GM23338 (cell line): ENCODE results near the gene ATIC. TPM values are rescaled to one million over a fixed set of nuclear protein-coding genes. Genes with fewer than 3 reads are reported as not detected.

ENCODE experiments used
- CREB1 ChIP-seq: fragments of 250-450 bp; sonication (Bioruptor Pico); IDR thresholded peaks from 2 replicates; pipeline ENCODE4 v1.5.0; 2020; ENCODE audit warnings: low read depth, mild to moderate bottlenecking, moderate library complexity
- CTCF ChIP-seq, 2 experiments: fragments of 200-600 bp in 1 of 2; sonication (generic) in 1 of 2; conservative IDR thresholded peaks; 2 replicates each; pipeline versions ENCODE4 v1.5.1 to v1.6.1; 2016 to 2017; ENCODE audit warnings: antibody characterized with exemption in 2 of 2, low read depth in 2 of 2, mild to moderate bottlenecking in 2 of 2, moderate library complexity in 1 of 2
- EZH2phosphoT487 ChIP-seq: fragments of 200-600 bp; sonication (generic); IDR thresholded peaks from one replicate; pipeline ENCODE4 v1.8.1; 2018; ENCODE audit warnings: antibody characterized with exemption; ENCODE audit not compliant: unreplicated experiment
- JUNB ChIP-seq: IDR thresholded peaks from one replicate; pipeline ENCODE4 v1.6.1; 2016; ENCODE audit warnings: antibody characterized with exemption; ENCODE audit not compliant: unreplicated experiment
- NANOG ChIP-seq: IDR thresholded peaks from 2 replicates; pipeline ENCODE4 v1.6.1; 2016; ENCODE audit warnings: antibody characterized with exemption, borderline replicate concordance
- REST ChIP-seq: IDR thresholded peaks from one replicate; pipeline ENCODE4 v1.6.1; 2018; ENCODE audit warnings: antibody characterized with exemption; ENCODE audit not compliant: unreplicated experiment
- STAT1 ChIP-seq: IDR thresholded peaks from one replicate; pipeline ENCODE4 v1.6.1; 2016; ENCODE audit warnings: antibody characterized with exemption; ENCODE audit not compliant: unreplicated experiment
- ZNF114 ChIP-seq: fragments of 250-450 bp; sonication (Bioruptor Pico); IDR thresholded peaks from 2 replicates; pipeline ENCODE4 v1.5.0; 2020; ENCODE audit warnings: mild to moderate bottlenecking, moderate library complexity
- ZNF331 ChIP-seq: fragments of 250-450 bp; sonication (Bioruptor Pico); IDR thresholded peaks from 2 replicates; pipeline ENCODE4 v1.5.0; 2020; ENCODE audit warnings: low read depth, mild to moderate bottlenecking, moderate library complexity
- polyA plus RNA-seq: library from polyadenylated mRNA; unstranded; fragments of >200 nt; fragmentation: Nextera tagmentation; extraction: Ambion mirVana; gene quantifications from 2 replicates; pipeline ENCODE4 v1.2.1, GENCODE V29; 2016
- total RNA-seq: library from RNA; depleted of rRNA; stranded (reverse); fragments of >200 nt; shearing (Covaris generic); gene quantifications from 2 replicates; pipeline ENCODE4 v1.2.3, GENCODE V29; 2014
- TF ChIP-seq, protein P1 (sequence below): fragments of 250-450 bp; sonication (Bioruptor Pico); IDR thresholded peaks from 2 replicates; pipeline ENCODE4 v1.5.0; 2020; ENCODE audit warnings: mild to moderate bottlenecking, moderate library complexity

ATIC gene
- total and polyA plus RNA-seq, 2 experiments from 2014 or later, result 118 to 185 TPM

DNA sequence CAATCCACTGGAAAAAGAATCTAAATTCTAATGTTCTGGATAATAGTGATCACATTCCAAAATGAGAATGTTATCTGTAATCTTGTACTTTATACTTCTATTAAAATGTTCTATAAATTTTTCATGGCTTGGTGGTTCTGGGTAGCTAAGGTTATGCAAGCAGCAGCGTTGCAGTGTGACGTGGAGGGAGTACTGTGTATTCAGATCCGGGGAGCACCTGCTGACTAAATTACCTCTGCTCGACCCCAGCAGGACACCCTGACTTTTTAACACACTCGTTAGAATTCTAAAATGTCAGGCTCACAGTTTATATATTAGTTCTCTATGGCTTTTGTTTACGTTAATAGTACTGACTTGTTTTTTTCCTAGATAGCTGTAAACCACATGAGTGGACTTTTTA is 13.0 kb downstream of the ATIC start (continued):
- TF ChIP-seq, protein P1, sequence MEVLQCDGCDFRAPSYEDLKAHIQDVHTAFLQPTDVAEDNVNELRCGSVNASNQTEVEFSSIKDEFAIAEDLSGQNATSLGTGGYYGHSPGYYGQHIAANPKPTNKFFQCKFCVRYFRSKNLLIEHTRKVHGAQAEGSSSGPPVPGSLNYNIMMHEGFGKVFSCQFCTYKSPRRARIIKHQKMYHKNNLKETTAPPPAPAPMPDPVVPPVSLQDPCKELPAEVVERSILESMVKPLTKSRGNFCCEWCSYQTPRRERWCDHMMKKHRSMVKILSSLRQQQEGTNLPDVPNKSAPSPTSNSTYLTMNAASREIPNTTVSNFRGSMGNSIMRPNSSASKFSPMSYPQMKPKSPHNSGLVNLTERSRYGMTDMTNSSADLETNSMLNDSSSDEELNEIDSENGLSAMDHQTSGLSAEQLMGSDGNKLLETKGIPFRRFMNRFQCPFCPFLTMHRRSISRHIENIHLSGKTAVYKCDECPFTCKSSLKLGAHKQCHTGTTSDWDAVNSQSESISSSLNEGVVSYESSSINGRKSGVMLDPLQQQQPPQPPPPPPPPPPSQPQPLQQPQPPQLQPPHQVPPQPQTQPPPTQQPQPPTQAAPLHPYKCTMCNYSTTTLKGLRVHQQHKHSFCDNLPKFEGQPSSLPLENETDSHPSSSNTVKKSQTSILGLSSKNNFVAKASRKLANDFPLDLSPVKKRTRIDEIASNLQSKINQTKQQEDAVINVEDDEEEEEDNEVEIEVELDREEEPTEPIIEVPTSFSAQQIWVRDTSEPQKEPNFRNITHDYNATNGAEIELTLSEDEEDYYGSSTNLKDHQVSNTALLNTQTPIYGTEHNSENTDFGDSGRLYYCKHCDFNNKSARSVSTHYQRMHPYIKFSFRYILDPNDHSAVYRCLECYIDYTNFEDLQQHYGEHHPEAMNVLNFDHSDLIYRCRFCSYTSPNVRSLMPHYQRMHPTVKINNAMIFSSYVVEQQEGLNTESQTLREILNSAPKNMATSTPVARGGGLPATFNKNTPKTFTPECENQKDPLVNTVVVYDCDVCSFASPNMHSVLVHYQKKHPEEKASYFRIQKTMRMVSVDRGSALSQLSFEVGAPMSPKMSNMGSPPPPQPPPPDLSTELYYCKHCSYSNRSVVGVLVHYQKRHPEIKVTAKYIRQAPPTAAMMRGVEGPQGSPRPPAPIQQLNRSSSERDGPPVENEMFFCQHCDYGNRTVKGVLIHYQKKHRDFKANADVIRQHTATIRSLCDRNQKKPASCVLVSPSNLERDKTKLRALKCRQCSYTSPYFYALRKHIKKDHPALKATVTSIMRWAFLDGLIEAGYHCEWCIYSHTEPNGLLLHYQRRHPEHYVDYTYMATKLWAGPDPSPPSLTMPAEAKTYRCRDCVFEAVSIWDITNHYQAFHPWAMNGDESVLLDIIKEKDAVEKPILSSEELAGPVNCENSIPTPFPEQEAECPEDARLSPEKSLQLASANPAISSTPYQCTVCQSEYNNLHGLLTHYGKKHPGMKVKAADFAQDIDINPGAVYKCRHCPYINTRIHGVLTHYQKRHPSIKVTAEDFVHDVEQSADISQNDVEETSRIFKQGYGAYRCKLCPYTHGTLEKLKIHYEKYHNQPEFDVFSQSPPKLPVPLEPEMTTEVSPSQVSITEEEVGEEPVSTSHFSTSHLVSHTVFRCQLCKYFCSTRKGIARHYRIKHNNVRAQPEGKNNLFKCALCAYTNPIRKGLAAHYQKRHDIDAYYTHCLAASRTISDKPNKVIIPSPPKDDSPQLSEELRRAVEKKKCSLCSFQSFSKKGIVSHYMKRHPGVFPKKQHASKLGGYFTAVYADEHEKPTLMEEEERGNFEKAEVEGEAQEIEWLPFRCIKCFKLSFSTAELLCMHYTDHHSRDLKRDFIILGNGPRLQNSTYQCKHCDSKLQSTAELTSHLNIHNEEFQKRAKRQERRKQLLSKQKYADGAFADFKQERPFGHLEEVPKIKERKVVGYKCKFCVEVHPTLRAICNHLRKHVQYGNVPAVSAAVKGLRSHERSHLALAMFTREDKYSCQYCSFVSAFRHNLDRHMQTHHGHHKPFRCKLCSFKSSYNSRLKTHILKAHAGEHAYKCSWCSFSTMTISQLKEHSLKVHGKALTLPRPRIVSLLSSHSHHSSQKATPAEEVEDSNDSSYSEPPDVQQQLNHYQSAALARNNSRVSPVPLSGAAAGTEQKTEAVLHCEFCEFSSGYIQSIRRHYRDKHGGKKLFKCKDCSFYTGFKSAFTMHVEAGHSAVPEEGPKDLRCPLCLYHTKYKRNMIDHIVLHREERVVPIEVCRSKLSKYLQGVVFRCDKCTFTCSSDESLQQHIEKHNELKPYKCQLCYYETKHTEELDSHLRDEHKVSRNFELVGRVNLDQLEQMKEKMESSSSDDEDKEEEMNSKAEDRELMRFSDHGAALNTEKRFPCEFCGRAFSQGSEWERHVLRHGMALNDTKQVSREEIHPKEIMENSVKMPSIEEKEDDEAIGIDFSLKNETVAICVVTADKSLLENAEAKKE (CRISPR knock-in tag), result no peak
- TF ChIP-seq NANOG, result no peak
- TF ChIP-seq STAT1, result no peak
- no peak for TF ChIP-seq EZH2phosphoT487
- TF ChIP-seq CTCF (conservative IDR thresholded peaks at IDR 0.05; ENCODE audit: low read depth in 2 of 2), result no peak
- TF ChIP-seq ZNF114 (CRISPR knock-in tag), result no peak
- TF ChIP-seq REST, result no peak
- TF ChIP-seq JUNB, result no peak
- no peak for TF ChIP-seq ZNF331
- no peak for TF ChIP-seq CREB1 (CRISPR knock-in tag)
